K562 (cell line): ENCODE data around the gene HIVEP3. TPM values are rescaled to one million over a fixed set of nuclear protein-coding genes. Genes with fewer than 3 reads are reported as not detected.

ENCODE experiments used
- GATAD2A ChIP-seq: fragments of 450-650 bp; IDR thresholded peaks from 2 replicates; pipeline ENCODE4 v1.6.1; 2017
- IFI16 ChIP-seq: fragments of 250-450 bp; sonication (Bioruptor Pico); IDR thresholded peaks from 2 replicates; pipeline ENCODE4 v2.1.2; 2022; ENCODE audit warnings: mild to moderate bottlenecking, inconsistent platforms
- KDM2B ChIP-seq: fragments of 250-450 bp; sonication (Bioruptor Pico); IDR thresholded peaks from 2 replicates; pipeline ENCODE4 v1.8.0; 2021; ENCODE audit warnings: mild to moderate bottlenecking, moderate library complexity
- MGA ChIP-seq: fragments of 450-650 bp; IDR thresholded peaks from 2 replicates; pipeline ENCODE4 v1.6.1; 2016; ENCODE audit warnings: mild to moderate bottlenecking, moderate library complexity
- RREB1 ChIP-seq: fragments of 250-450 bp; sonication (Bioruptor Pico); IDR thresholded peaks from 2 replicates; pipeline ENCODE4 v1.4.0; 2020
- SREBF1 ChIP-seq: fragments of 150-350 bp; IDR thresholded peaks from 2 replicates; pipeline ENCODE4 v1.6.1; 2014; ENCODE audit warnings: antibody characterized with exemption, low read depth, low read length, borderline replicate concordance
- ZBTB12 ChIP-seq: fragments of 250-450 bp; sonication (Bioruptor Pico); IDR thresholded peaks from 2 replicates; pipeline ENCODE4 v1.4.0; 2020
- ZNF551 ChIP-seq: fragments of 250-450 bp; sonication (Bioruptor Pico); IDR thresholded peaks from 2 replicates; pipeline ENCODE4 v1.5.0; 2021; ENCODE audit warnings: mild to moderate bottlenecking, moderate library complexity
- ZNF668 ChIP-seq: fragments of 250-450 bp; sonication (Bioruptor Pico); IDR thresholded peaks from 2 replicates; pipeline ENCODE4 v1.8.0; 2022; ENCODE audit warnings: mild to moderate bottlenecking, inconsistent platforms
- polyA plus RNA-seq, 8 experiments: library from polyadenylated mRNA; depleted of rRNA in 4 of 8; stranded (reverse) in 5 of 8; unstranded in 3 of 8; fragments of >200 nt; fragmentation: Nextera tagmentation in 2 of 8; fragmentation: Illumina TruSeq in 1 of 8; extraction: Ambion mirVana in 2 of 8; extraction: Trizol in 1 of 8; gene quantifications; 2 replicates each; pipeline versions ENCODE4 v1.2.1 to v1.2.3, GENCODE V29; 2011 to 2014; ENCODE audit warnings: inconsistent platforms in 1 of 8, missing spikeins in 1 of 8
- total RNA-seq, 7 experiments: library from RNA; depleted of rRNA in 6 of 7; stranded (reverse); fragments of >200 nt in 6 of 7; fragmentation: Illumina TruSeq in 2 of 7; extraction: Trizol in 2 of 7; gene quantifications; 2 replicates each; pipeline versions ENCODE4 v1.2.1 to v1.2.3, GENCODE V29; 2011 to 2021; ENCODE audit warnings: low replicate concordance in 1 of 7

The HIVEP3 gene
- total and polyA plus RNA-seq, 9 of the 15 experiments (the other 6 are each of a cell fraction or from before 2014, with no cell fraction given) = 0.09 to 0.58 (median 0.34) TPM; not detected in 1

- TF ChIP-seq MGA (0 out of 2 replicates have a peak, but pooled peaks have one; percentile 35), ZBTB12 (CRISPR knock-in tag) (no peak), RREB1 (CRISPR knock-in tag) (0 out of 2 replicates have a peak, but pooled peaks have one; percentile 20), IFI16 (CRISPR knock-in tag) (no peak), SREBF1 (no peak), ZNF668 (CRISPR knock-in tag) (0 out of 2 replicates have a peak, but pooled peaks have one; percentile 17), GATAD2A (no peak), ZNF551 (no peak), KDM2B (CRISPR knock-in tag) (no peak)
Observed at GRCh38 chr1:41894808-41895483, 23.8 kb downstream of the HIVEP3 start (continued).
